Calu3 (cell line): Measurements from ENCODE around the gene POLG2. TPM values are rescaled to one million over a fixed set of nuclear protein-coding genes. Genes with fewer than 3 reads are reported as not detected.

ENCODE experiments used
- BruUV-seq: library from RNA; stranded (reverse); fragments of 400-500 nt; replicated peaks from 2 replicates; lab custom pipeline; 2021; lab: Mats Ljungman, UMichigan
- CTCF ChIA-PET: fragments of 300-600 bp; sonication (Branson Sonifier 250); formaldehyde crosslinking; loops from one replicate; lab custom pipeline; 2022; ENCODE audit warnings: antibody characterized with exemption; lab: Charles Lee
- DNase-seq: peaks from one replicate; pipeline ENCODE4 v3.0.0; 2022
- H3K27ac Mint-ChIP-seq: one replicate; pipeline ENCODE4 v1.8.0; 2022; ENCODE audit warnings: mixed read lengths; ENCODE audit not compliant: unreplicated experiment
- H3K27me3 Mint-ChIP-seq: one replicate; pipeline ENCODE4 v1.8.0; 2022; ENCODE audit warnings: mixed read lengths; ENCODE audit not compliant: unreplicated experiment
- H3K36me3 Mint-ChIP-seq: one replicate; pipeline ENCODE4 v1.8.0; 2022; ENCODE audit warnings: mild to moderate bottlenecking, moderate library complexity, mixed read lengths; ENCODE audit not compliant: insufficient read depth, unreplicated experiment
- H3K4me1 Mint-ChIP-seq: one replicate; pipeline ENCODE4 v1.8.0; 2022; ENCODE audit warnings: mild to moderate bottlenecking, low read depth, mixed read lengths; ENCODE audit not compliant: unreplicated experiment
- H3K4me3 Mint-ChIP-seq: one replicate; pipeline ENCODE4 v1.8.0; 2022; ENCODE audit warnings: mild to moderate bottlenecking, low read depth, moderate library complexity, mixed read lengths; ENCODE audit not compliant: unreplicated experiment
- H3K9me3 Mint-ChIP-seq: one replicate; pipeline ENCODE4 v1.8.0; 2022; ENCODE audit warnings: low read depth, mixed read lengths; ENCODE audit not compliant: unreplicated experiment
- intact Hi-C: fragments of 100-400 bp; cut with micrococcal nuclease; formaldehyde crosslinking; loops from one replicate; pipeline ENCODE4 v1.10.0; 2022; ENCODE audit not compliant: unreplicated experiment
- total RNA-seq: library from RNA; stranded (reverse); gene quantifications from 2 replicates; pipeline ENCODE4 v1.2.3, GENCODE V29; 2022
- TF ChIP-seq, protein P1 (sequence below): fragments of 200-600 bp; IDR thresholded peaks from one replicate; pipeline ENCODE4 v1.8.0; 2022; ENCODE audit warnings: antibody characterized with exemption; ENCODE audit not compliant: unreplicated experiment

POLG2 gene
- total RNA-seq, 1 experiment from 2014 or later: 29.8 TPM

DNA sequence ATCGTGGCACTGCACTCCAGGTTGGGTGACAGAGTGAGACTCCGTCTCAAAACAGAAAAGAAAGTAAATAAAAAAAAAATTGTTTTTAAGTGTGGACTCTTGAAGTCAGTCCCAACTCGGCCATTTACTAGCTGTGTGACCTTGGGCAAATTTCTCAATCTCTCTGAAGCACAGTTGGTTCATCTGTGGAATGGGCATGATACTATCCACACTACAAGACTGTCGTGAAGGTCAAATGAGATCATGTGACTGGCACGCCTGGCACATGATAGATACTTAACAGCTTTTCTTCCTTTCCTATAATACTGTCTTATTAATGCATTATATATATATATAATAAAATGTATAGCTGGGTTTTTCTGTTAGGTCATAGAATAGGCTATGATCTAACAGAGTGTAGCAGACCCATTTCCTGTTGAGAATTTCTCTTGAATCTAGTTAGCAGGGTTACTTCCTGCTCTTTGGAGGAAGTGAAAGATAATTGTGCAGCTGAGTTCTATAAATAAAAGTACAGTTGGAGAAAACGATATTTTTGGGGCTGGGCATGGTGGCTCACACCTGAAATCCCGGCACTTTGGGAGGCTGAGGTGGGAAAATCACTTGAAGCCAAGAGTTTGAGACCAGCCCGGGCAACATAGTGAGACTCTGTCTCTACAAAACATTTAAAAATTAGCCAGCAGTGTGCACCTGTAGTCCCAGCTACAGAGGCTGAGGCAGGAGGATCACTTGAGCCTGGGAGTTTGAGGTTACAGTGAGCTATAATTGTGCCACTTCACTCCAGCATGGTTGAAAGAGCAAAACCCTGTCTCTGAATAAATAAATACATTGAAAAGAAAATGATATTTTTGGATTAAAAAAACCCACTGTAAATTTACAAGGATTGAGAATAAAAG lies 40.6 kb downstream of the POLG2 start:
- TF ChIP-seq, protein P1, sequence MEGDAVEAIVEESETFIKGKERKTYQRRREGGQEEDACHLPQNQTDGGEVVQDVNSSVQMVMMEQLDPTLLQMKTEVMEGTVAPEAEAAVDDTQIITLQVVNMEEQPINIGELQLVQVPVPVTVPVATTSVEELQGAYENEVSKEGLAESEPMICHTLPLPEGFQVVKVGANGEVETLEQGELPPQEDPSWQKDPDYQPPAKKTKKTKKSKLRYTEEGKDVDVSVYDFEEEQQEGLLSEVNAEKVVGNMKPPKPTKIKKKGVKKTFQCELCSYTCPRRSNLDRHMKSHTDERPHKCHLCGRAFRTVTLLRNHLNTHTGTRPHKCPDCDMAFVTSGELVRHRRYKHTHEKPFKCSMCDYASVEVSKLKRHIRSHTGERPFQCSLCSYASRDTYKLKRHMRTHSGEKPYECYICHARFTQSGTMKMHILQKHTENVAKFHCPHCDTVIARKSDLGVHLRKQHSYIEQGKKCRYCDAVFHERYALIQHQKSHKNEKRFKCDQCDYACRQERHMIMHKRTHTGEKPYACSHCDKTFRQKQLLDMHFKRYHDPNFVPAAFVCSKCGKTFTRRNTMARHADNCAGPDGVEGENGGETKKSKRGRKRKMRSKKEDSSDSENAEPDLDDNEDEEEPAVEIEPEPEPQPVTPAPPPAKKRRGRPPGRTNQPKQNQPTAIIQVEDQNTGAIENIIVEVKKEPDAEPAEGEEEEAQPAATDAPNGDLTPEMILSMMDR: no peak
- BruUV-seq: no TSS peak
- no peaks in the 10 kb centered on the region for H3K36me3 Mint-ChIP-seq

DNA sequence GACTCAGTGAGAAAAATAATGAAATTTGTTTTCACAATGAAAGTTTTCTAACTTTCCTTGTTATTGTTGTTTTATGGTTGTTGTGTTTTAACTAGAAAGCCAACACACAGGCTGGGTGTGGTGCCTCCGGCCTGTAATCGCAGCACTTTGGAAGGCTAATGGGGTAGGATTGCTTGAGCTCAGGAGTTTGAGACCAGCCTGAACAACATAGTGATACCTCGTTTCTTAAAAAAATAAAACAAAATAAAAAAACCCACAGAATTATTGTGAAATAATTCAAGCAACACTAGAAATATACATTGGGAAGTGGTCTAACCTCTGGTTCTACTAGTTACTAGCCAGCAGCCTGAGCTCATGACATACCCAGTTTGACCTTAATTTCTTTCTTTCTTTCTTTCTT lies 47.3 kb downstream of the POLG2 start:
- H3K9me3 Mint-ChIP-seq: no peaks in the 10 kb centered on the region
- TF ChIP-seq, protein P1: no peak
- H3K4me1 Mint-ChIP-seq: no peaks in the 10 kb centered on the region
- H3K36me3 Mint-ChIP-seq: no peaks in the 10 kb centered on the region
- no peak overlapping the region for H3K27ac Mint-ChIP-seq
- no peak overlapping the region for H3K4me3 Mint-ChIP-seq
- intact Hi-C loops: no loop called here
- no peak for DNase-seq
- no peaks in the 10 kb centered on the region for H3K27me3 Mint-ChIP-seq
- CTCF ChIA-PET: interaction anchor here (0.8 kb wide), 1 partner anchor 200 kb away, joined by 5 read pairs; no protein-coding TSS in a partner anchor
- no TSS peak for BruUV-seq

More for the DNA sequence above, 40.6 kb downstream of the POLG2 start:
- Mint-ChIP-seq H3K27ac (no peak overlapping the region), H3K4me1 (peaks cover 9% of the 10 kb centered on the region), H3K9me3 (no peaks in the 10 kb centered on the region), H3K27me3 (no peaks in the 10 kb centered on the region), H3K4me3 (no peak overlapping the region)
- intact Hi-C loops: no loop called here
- CTCF ChIA-PET: no interaction called here
- DNase-seq: no peak

DNA sequence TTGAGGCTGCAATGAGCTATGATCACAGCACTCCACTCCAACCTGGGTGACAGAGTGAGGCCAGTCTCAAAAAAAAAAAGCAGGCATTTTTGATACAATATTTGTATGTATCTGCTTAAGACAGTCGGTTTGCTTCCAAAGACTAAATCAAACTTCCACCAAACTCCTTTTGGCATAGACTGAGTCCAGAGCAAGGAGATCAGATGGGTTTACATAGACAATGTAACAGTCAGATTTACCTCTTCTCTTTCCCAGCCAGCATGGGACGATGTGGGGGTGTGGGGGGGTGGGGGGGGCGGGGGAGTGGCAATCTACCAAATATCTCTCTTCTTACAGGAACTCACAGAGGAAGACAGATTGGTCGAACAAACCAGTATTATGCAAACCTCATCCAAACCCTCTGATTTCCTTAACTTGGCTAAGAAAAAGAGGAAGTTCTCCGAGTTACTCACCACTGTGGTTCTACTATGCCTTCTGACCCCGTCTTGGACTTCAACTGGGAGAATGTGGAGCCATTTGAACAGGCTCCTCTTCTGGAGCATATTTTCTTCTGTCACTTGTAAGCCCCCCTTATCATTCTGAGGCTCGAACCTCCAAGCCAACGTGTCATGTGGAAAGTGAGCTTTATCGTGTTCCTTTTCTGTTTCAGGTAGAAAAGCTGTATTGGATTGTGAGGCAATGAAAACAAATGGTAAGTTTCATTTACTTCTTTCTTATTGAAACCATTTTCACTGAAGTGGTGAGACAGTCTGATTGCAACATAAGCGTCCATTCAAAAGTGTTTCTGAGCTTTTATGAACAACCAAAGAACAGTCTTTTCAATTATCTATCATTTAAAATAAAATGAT lies 48.0 kb downstream of the POLG2 start, which contains the start of gene MILR1:
Gene MILR1 (plus strand): TSS at position 451 of the 848 bp plus-strand sequence. CDS start 54 bp downstream, at position 505.
- BruUV-seq: no TSS peak
- intact Hi-C loops: no loop called here
- no peak within 1 kb of the TSS for H3K4me3 Mint-ChIP-seq

DNA sequence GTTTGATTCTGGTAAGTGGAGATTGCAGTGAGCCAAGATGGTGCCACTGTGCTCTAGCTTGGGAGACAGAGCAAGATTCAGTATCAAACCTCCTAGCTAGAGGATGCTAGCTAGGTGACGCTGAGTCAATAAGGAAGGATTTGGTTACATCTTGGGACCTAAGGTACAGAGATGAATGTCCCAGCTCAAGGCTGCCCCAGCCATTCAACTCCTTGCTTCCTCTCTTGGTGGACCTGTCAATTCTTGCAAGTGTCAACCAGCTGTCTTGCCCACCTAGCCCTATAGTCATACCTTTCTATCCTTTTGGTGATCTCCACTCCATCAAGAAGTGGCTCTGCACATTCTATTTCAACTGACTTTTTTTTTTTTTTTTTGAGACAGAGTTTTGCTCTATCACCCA lies 49.3 kb downstream of the POLG2 start:
- TF ChIP-seq, protein P1: no peak
- BruUV-seq: no TSS peak
- H3K27me3 Mint-ChIP-seq: no peaks in the 10 kb centered on the region
- no peak overlapping the region for H3K4me3 Mint-ChIP-seq
- no peak for DNase-seq
- no peaks in the 10 kb centered on the region for H3K9me3 Mint-ChIP-seq
- no peaks in the 10 kb centered on the region for H3K36me3 Mint-ChIP-seq
- peaks cover under 1% of the 10 kb centered on the region for H3K4me1 Mint-ChIP-seq
- CTCF ChIA-PET: no interaction called here
- no peak overlapping the region for H3K27ac Mint-ChIP-seq
- intact Hi-C loops: no loop called here

More for the DNA sequence above, 48.0 kb downstream of the POLG2 start, which contains the start of gene MILR1:
- TF ChIP-seq, protein P1: no peak
- DNase-seq: peak; percentile 14
- Mint-ChIP-seq H3K27ac (peak within 1 kb of the TSS; percentile 62), H3K4me1 (no peaks in the 10 kb centered on the region), H3K36me3 (no peaks in the 10 kb centered on the region), H3K9me3 (no peaks in the 10 kb centered on the region), H3K27me3 (no peaks in the 10 kb centered on the region)
- CTCF ChIA-PET: interaction anchor here (0.8 kb wide), 1 partner anchor 201 kb away, joined by 5 read pairs; no protein-coding TSS in a partner anchor
